Smooth muscle cell (in vitro differentiated cells): Measurements from ENCODE around the gene FAM25A. TPM values are rescaled to one million over a fixed set of nuclear protein-coding genes. Genes with fewer than 3 reads are reported as not detected.

Experiments
- DNase-seq: peaks from one replicate; lab custom pipeline; 2025; ENCODE audit not compliant: unreplicated experiment; lab: John Stamatoyannopoulos, UW
- H2AFZ ChIP-seq: fragments of 200-600 bp; sonication (generic); 2 replicates; pipeline ENCODE4 v1.6.0; 2016; ENCODE audit warnings: antibody characterized with exemption, low read depth, mild to moderate bottlenecking
- H3F3A ChIP-seq: fragments of 200-600 bp; sonication (generic); 2 replicates; pipeline ENCODE4 v1.6.0; 2017; ENCODE audit warnings: antibody characterized with exemption, low read depth
- H3K27ac ChIP-seq: fragments of 200-600 bp; sonication (generic); 2 replicates; pipeline ENCODE4 v1.5.1; 2016; ENCODE audit warnings: low read depth, mild to moderate bottlenecking
- H3K27me3 ChIP-seq: fragments of 200-600 bp; sonication (generic); 2 replicates; pipeline ENCODE4 v1.6.1; 2016; ENCODE audit warnings: low read depth, mild to moderate bottlenecking
- H3K36me3 ChIP-seq: fragments of 200-600 bp; sonication (generic); 2 replicates; pipeline ENCODE4 v1.5.1; 2016; ENCODE audit warnings: low read depth
- H3K4me1 ChIP-seq: fragments of 200-600 bp; sonication (generic); 2 replicates; pipeline ENCODE4 v1.5.1; 2016; ENCODE audit warnings: low read depth
- H3K4me2 ChIP-seq: fragments of 200-600 bp; sonication (generic); 2 replicates; pipeline ENCODE4 v1.6.0; 2016; ENCODE audit warnings: mild to moderate bottlenecking
- H3K4me3 ChIP-seq: fragments of 200-600 bp; sonication (generic); 2 replicates; pipeline ENCODE4 v1.5.1; 2016; ENCODE audit warnings: mild to moderate bottlenecking
- H3K79me2 ChIP-seq: fragments of 200-600 bp; sonication (generic); 2 replicates; pipeline ENCODE4 v1.6.0; 2016; ENCODE audit warnings: low read depth, mild to moderate bottlenecking
- H3K9ac ChIP-seq: fragments of 200-600 bp; sonication (generic); 2 replicates; pipeline ENCODE4 v1.6.0; 2016; ENCODE audit warnings: low read depth
- H3K9me3 ChIP-seq: fragments of 200-600 bp; sonication (generic); replicated peaks from 2 replicates; pipeline ENCODE4 v1.5.1; 2016; ENCODE audit warnings: low read depth
- H4K20me1 ChIP-seq: fragments of 200-600 bp; sonication (generic); 2 replicates; pipeline ENCODE4 v1.6.0; 2016; ENCODE audit warnings: low read depth
- CTCF ChIP-seq: fragments of 200-600 bp; sonication (generic); IDR thresholded peaks from 2 replicates; pipeline ENCODE4 v1.5.1; 2017; ENCODE audit warnings: borderline replicate concordance, mild to moderate bottlenecking, antibody characterized with exemption; ENCODE audit not compliant: insufficient read depth, poor library complexity, severe bottlenecking
- WGBS: methylation state at CpG from one replicate; pipeline ENCODE4 v1.1.7; 2016; ENCODE audit warnings: low lambda C conversion rate; 5-methylcytosine and 5-hydroxymethylcytosine counted together
- polyA plus RNA-seq: library from polyadenylated mRNA; unstranded; fragments of >200 nt; fragmentation: Nextera tagmentation; extraction: Ambion mirVana; gene quantifications from 2 replicates; pipeline ENCODE4 v1.2.1, GENCODE V29; 2016
- total RNA-seq: library from RNA; depleted of rRNA; stranded (reverse); fragments of >200 nt; gene quantifications from 2 replicates; pipeline ENCODE4 v1.2.3, GENCODE V29; 2014

FAM25A gene
- total and polyA plus RNA-seq, 2 experiments from 2014 or later: 7.0 TPM; not detected in 1

- WGBS: 97% methylated on average over 3 of the region's 3 CpGs
- H3K9ac ChIP-seq: no peak overlapping the region
- no peaks in the 10 kb centered on the region for H3K9me3 ChIP-seq
- peaks cover 26% of the 10 kb centered on the region for H3K36me3 ChIP-seq
- no peak overlapping the region for H3K4me3 ChIP-seq
- no peak for DNase-seq
- H3K79me2 ChIP-seq: no peaks in the 10 kb centered on the region
- H4K20me1 ChIP-seq: no peaks in the 10 kb centered on the region
- no peak overlapping the region for H3K4me2 ChIP-seq
- no peak overlapping the region for H2AFZ ChIP-seq
- peaks cover 10% of the 10 kb centered on the region for H3F3A ChIP-seq
- H3K4me1 ChIP-seq: peaks cover 11% of the 10 kb centered on the region
- H3K27me3 ChIP-seq: no peaks in the 10 kb centered on the region
- H3K27ac ChIP-seq: no peak overlapping the region
- TF ChIP-seq CTCF: no peak
These were observed 33.0 kb downstream of the FAM25A start for GRCh38 chr10:87053111-87053510.

GRCh38 chr10:87053577-87054181 lies 33.6 kb downstream of the FAM25A start:
- Histone ChIP-seq H3K4me3 (no peak overlapping the region), H3K79me2 (no peaks in the 10 kb centered on the region), H3K4me2 (no peak overlapping the region), H2AFZ (no peak overlapping the region), H3F3A (peaks cover 10% of the 10 kb centered on the region), H3K9ac (no peak overlapping the region), H4K20me1 (no peaks in the 10 kb centered on the region), H3K27me3 (no peaks in the 10 kb centered on the region), H3K4me1 (peaks cover 11% of the 10 kb centered on the region), H3K27ac (peak overlapping the region; percentile 86), H3K9me3 (no peaks in the 10 kb centered on the region), H3K36me3 (peaks cover 26% of the 10 kb centered on the region)
- DNase-seq: no peak
- WGBS: 97% methylated on average over 7 of the region's 7 CpGs
- no peak for TF ChIP-seq CTCF

GRCh38 chr10:87054373-87055295 lies 34.5 kb downstream of the FAM25A start:
- Histone ChIP-seq H4K20me1 (no peaks in the 10 kb centered on the region), H3K36me3 (peaks cover 31% of the 10 kb centered on the region), H3K4me2 (peak overlapping the region; percentile 73), H3K4me1 (peaks cover 11% of the 10 kb centered on the region), H3K4me3 (no peak overlapping the region), H3K27me3 (no peaks in the 10 kb centered on the region), H3K9ac (peak overlapping the region; percentile 53), H3K27ac (peak overlapping the region; percentile 86), H3K79me2 (no peaks in the 10 kb centered on the region), H3K9me3 (no peaks in the 10 kb centered on the region), H2AFZ (no peak overlapping the region), H3F3A (peaks cover 10% of the 10 kb centered on the region)
- WGBS: 48% methylated on average over 7 of the region's 7 CpGs
- TF ChIP-seq CTCF: peak; percentile 25
- DNase-seq: peak; percentile 4
